GM18867 (cell line): ENCODE results near the gene CCDC9.

Experiments used
- ATAC-seq: cut with Tn5 transposase; IDR thresholded peaks from one replicate; pipeline ENCODE4 v1.9.1; 2021; ENCODE audit warnings: mild to moderate bottlenecking, moderate library complexity; ENCODE audit not compliant: unreplicated experiment

The CCDC9 gene

GRCh38 chr19:47255879-47256692 is at the start of gene CCDC9:
Gene CCDC9 (plus strand): TSS chr19:47256525. CDS start chr19:47258401, 1,876 bp downstream.
- peak; percentile 54 for ATAC-seq

- no peak for ATAC-seq
Observed at GRCh38 chr19:47209319-47210179, 46.8 kb upstream of the CCDC9 start.

GRCh38 chr19:47210180-47210490 is 46.2 kb upstream of the CCDC9 start:
- no peak for ATAC-seq

GRCh38 chr19:47210689-47211316 is 45.5 kb upstream of the CCDC9 start:
- ATAC-seq, result no peak

- no peak for ATAC-seq
Observed at GRCh38 chr19:47215581-47215980, 40.7 kb upstream of the CCDC9 start.

- no peak for ATAC-seq
Observed at GRCh38 chr19:47221080-47221841, 35.1 kb upstream of the CCDC9 start.

GRCh38 chr19:47221890-47222289 is 34.4 kb upstream of the CCDC9 start:
- no peak for ATAC-seq

GRCh38 chr19:47225746-47226425 is 30.4 kb upstream of the CCDC9 start:
- peak; percentile 49 for ATAC-seq

GRCh38 chr19:47226426-47227351 is 29.6 kb upstream of the CCDC9 start:
- ATAC-seq, result no peak

GRCh38 chr19:47227352-47228167 is 28.8 kb upstream of the CCDC9 start:
- ATAC-seq, result no peak

- no peak for ATAC-seq
Observed at GRCh38 chr19:47228168-47228936, 28.0 kb upstream of the CCDC9 start.

- no peak for ATAC-seq
Observed at GRCh38 chr19:47228937-47229675, 27.2 kb upstream of the CCDC9 start.

- ATAC-seq, result no peak
Observed at GRCh38 chr19:47229676-47230053, 26.7 kb upstream of the CCDC9 start.

- ATAC-seq, result peak; percentile 24
Observed at GRCh38 chr19:47230054-47230920, 26.0 kb upstream of the CCDC9 start.

GRCh38 chr19:47230921-47231214 is 25.5 kb upstream of the CCDC9 start, which contains the start of gene BBC3:
Gene BBC3 (minus strand): TSS chr19:47231199. CDS start chr19:47228431, 2,768 bp downstream.
- no peak for ATAC-seq
